Measurements from ENCODE around the gene CCDC83. TPM values are rescaled to one million over a fixed set of nuclear protein-coding genes. Genes with fewer than 3 reads are reported as not detected.
"Not testable (repeated sequence)": the region's sequence is repeated elsewhere in the genome, so short reads cannot be mapped to it uniquely, and the experiment has no call there.

Gene CCDC83
- total and polyA plus RNA-seq, 2 experiments from 2014 or later, result not detected

DNA sequence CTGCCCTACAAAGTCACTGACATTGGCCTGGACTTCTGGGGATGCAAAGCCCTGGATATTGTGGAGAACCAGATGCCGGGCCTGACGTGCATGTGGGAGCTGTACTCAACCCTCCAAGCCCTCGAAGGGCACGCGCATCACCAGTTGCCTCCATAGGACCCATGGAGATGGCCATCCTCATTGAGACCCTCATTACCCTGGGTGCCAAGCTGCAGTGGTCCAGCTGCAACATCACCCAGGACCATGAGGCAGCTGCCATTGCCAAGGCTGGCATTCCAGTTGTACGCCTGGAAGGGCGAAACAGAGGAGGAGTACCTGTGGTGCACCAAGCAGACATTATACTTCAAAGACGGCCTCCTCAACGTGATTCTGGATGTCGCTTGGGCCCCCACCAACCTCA lies 1.9 kb downstream of the CCDC83 start (continued):
- TF ChIP-seq ZNF462 (CRISPR knock-in tag; IDR thresholded peaks at IDR 0.05) (no peak), STAT1 (IDR thresholded peaks at IDR 0.05; ENCODE audit: unreplicated experiment) (no peak), EZH2 (IDR thresholded peaks at IDR 0.05; ENCODE audit: low read depth, unreplicated experiment) (no peak), ZNF331 (CRISPR knock-in tag; IDR thresholded peaks at IDR 0.05; ENCODE audit: low read depth) (no peak), JUNB (IDR thresholded peaks at IDR 0.05; ENCODE audit: unreplicated experiment) (no peak)
- TF ChIP-seq, protein P1, sequence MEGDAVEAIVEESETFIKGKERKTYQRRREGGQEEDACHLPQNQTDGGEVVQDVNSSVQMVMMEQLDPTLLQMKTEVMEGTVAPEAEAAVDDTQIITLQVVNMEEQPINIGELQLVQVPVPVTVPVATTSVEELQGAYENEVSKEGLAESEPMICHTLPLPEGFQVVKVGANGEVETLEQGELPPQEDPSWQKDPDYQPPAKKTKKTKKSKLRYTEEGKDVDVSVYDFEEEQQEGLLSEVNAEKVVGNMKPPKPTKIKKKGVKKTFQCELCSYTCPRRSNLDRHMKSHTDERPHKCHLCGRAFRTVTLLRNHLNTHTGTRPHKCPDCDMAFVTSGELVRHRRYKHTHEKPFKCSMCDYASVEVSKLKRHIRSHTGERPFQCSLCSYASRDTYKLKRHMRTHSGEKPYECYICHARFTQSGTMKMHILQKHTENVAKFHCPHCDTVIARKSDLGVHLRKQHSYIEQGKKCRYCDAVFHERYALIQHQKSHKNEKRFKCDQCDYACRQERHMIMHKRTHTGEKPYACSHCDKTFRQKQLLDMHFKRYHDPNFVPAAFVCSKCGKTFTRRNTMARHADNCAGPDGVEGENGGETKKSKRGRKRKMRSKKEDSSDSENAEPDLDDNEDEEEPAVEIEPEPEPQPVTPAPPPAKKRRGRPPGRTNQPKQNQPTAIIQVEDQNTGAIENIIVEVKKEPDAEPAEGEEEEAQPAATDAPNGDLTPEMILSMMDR (conservative IDR thresholded peaks at IDR 0.05; ENCODE audit: low read depth in 2 of 2), result no peak

GRCh38 chr11:85859541-85859940 lies 4.4 kb downstream of the CCDC83 start:
- H3K27me3 Mint-ChIP-seq (ENCODE audit: insufficient read depth, low read depth, poor library complexity); H3K9me3 Mint-ChIP-seq; H3K27me3 ChIP-seq (ENCODE audit: insufficient read depth); H4K20me1 ChIP-seq (replicated peaks; ENCODE audit: insufficient read depth); H3K4me3 Mint-ChIP-seq; H3K27ac ChIP-seq (ENCODE audit: low read depth); H3K36me3 ChIP-seq (ENCODE audit: insufficient read depth); H2AFZ ChIP-seq; H3K4me1 ChIP-seq (ENCODE audit: insufficient read depth); H3K4me1 Mint-ChIP-seq; H3F3A ChIP-seq (replicated peaks; ENCODE audit: low read depth); DNase-seq (ENCODE audit: low spot score); ATAC-seq; H3K27ac Mint-ChIP-seq; H3K79me2 ChIP-seq (replicated peaks; ENCODE audit: insufficient read depth); H3K36me3 Mint-ChIP-seq (ENCODE audit: low read depth); H3K4me2 ChIP-seq; H3K4me3 ChIP-seq: not testable (repeated sequence)
- 0 out of 2 replicates have a peak, but pooled peaks cover 12% of the 10 kb centered on the region for H3K9me2 ChIP-seq (ENCODE audit: insufficient read depth)
